ENCODE results near the gene ITIH5.

DNA sequence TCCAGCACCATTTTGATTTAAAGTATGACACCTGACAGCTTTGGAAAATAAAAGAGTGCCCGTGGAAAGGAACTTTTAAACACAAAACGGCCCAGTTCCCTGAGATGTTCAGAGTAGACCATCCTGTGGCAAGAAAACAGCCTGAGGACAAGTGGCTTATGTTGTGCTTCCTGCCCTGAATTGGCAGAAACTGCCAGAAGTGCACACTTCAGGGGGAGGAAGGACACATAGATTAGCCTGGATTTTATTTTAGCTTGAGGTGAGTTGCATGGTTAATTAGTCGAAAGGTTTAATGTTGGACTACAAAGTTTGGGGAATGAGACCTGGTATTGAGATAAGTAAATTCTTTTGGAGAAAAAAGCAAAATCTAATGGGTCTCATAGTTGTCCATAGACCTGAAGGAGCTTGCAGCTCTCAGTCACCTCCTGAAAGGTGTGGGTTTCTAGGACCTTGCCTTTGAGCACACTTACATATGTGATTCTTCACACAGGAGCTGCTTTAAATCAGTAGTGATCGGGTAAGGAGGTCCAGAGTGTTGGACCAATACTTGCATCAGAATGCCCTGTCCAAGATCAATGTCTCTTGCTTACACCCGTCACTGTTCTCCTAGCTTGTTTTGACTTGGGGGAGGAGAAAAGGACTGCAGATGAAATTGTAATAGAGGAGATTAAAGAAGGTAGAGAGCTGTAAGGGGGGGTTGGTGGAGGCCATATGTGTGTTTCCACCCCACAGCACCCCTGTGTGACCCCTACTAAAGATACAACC lies 41.3 kb upstream of the ITIH5 start:
- no peak for TF ChIP-seq EZH2 (IDR thresholded peaks at IDR 0.05; ENCODE audit: insufficient read depth, low read length)
- TF ChIP-seq, protein P1, sequence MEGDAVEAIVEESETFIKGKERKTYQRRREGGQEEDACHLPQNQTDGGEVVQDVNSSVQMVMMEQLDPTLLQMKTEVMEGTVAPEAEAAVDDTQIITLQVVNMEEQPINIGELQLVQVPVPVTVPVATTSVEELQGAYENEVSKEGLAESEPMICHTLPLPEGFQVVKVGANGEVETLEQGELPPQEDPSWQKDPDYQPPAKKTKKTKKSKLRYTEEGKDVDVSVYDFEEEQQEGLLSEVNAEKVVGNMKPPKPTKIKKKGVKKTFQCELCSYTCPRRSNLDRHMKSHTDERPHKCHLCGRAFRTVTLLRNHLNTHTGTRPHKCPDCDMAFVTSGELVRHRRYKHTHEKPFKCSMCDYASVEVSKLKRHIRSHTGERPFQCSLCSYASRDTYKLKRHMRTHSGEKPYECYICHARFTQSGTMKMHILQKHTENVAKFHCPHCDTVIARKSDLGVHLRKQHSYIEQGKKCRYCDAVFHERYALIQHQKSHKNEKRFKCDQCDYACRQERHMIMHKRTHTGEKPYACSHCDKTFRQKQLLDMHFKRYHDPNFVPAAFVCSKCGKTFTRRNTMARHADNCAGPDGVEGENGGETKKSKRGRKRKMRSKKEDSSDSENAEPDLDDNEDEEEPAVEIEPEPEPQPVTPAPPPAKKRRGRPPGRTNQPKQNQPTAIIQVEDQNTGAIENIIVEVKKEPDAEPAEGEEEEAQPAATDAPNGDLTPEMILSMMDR (IDR thresholded peaks at IDR 0.05; ENCODE audit: insufficient read depth, low read depth, low read length): no peak
